ENCODE data around the gene RBMXL3. TPM values are rescaled to one million over a fixed set of nuclear protein-coding genes. Genes with fewer than 3 reads are reported as not detected.

Gene RBMXL3
- total and polyA plus RNA-seq, 2 donors, result not detected

Other genes with a start within 250 kb of the RBMXL3 start
- 3.8 TPM for gene IL13RA2, start 171.8 kb upstream of the RBMXL3 start, total RNA-seq
- gene IL13RA2, start 171.8 kb upstream of the RBMXL3 start, polyA plus RNA-seq, result 0.67 TPM
- gene LRCH2, start 44.7 kb downstream of the RBMXL3 start, total RNA-seq, result 30.6 TPM
- gene LRCH2, start 44.7 kb downstream of the RBMXL3 start, polyA plus RNA-seq, result 8.6 TPM
- gene LUZP4, start 100.3 kb downstream of the RBMXL3 start, total RNA-seq, result not detected
- gene LUZP4, start 100.3 kb downstream of the RBMXL3 start, polyA plus RNA-seq, result not detected

Data from urinary bladder (tissue), 2 donors.